HG03571 (cell line): ENCODE results near the gene PPARG.
"Not testable (repeated sequence)": the region's sequence is repeated elsewhere in the genome, so short reads cannot be mapped to it uniquely, and the experiment has no call there.

ENCODE experiments used
- ATAC-seq: cut with Tn5 transposase; IDR thresholded peaks from one replicate; pipeline ENCODE4 v1.9.1; 2021; ENCODE audit not compliant: unreplicated experiment

PPARG gene

GRCh38 chr3:12278566-12278965 is 10.3 kb upstream of the PPARG start:
- ATAC-seq: no peak

GRCh38 chr3:12279591-12280326 is 9.1 kb upstream of the PPARG start:
- ATAC-seq: no peak

GRCh38 chr3:12280357-12280806 is 8.5 kb upstream of the PPARG start:
- no peak for ATAC-seq

GRCh38 chr3:12284591-12284990 is 4.3 kb upstream of the PPARG start:
- ATAC-seq: no peak

GRCh38 chr3:12285003-12285555 is 3.8 kb upstream of the PPARG start:
- ATAC-seq: no peak

- ATAC-seq: not testable (repeated sequence)
Measured at GRCh38 chr3:12285779-12286178, 3.1 kb upstream of the PPARG start.

GRCh38 chr3:12286504-12286903 is 2.4 kb upstream of the PPARG start:
- no peak for ATAC-seq

GRCh38 chr3:12286927-12287726 is 1.7 kb upstream of the PPARG start:
- ATAC-seq: no peak

GRCh38 chr3:12287727-12288181 is 1.1 kb upstream of the PPARG start:
- no peak for ATAC-seq

GRCh38 chr3:12289524-12289923 is 654 bp downstream of the PPARG start:
- ATAC-seq: no peak

- no peak for ATAC-seq
Measured at GRCh38 chr3:12292770-12293169, 3.9 kb downstream of the PPARG start.

- ATAC-seq: no peak
Measured at GRCh38 chr3:12294885-12295580, 6.2 kb downstream of the PPARG start.

- no peak for ATAC-seq
Measured at GRCh38 chr3:12296511-12296910, 7.6 kb downstream of the PPARG start.

GRCh38 chr3:12299026-12299425 is 10.2 kb downstream of the PPARG start:
- ATAC-seq: no peak

GRCh38 chr3:12300137-12300536 is 11.3 kb downstream of the PPARG start:
- ATAC-seq: no peak

- no peak for ATAC-seq
Measured at GRCh38 chr3:12301031-12301430, 12.2 kb downstream of the PPARG start.

GRCh38 chr3:12301513-12301912 is 12.6 kb downstream of the PPARG start:
- ATAC-seq: no peak

- ATAC-seq: no peak
Measured at GRCh38 chr3:12302564-12302963, 13.7 kb downstream of the PPARG start.

- ATAC-seq: no peak
Measured at GRCh38 chr3:12303534-12303933, 14.7 kb downstream of the PPARG start.

GRCh38 chr3:12303993-12304392 is 15.1 kb downstream of the PPARG start:
- ATAC-seq: no peak

- ATAC-seq: no peak
Measured at GRCh38 chr3:12307136-12307535, 18.3 kb downstream of the PPARG start.
